Fibroblast of villous mesenchyme (primary cell): Measurements from ENCODE around the gene ACO1. TPM values are rescaled to one million over a fixed set of nuclear protein-coding genes. Genes with fewer than 3 reads are reported as not detected.

Experiments
- DNase-seq: peaks from one replicate; pipeline ENCODE4 v3.0.0-alpha.2; 2010; ENCODE audit warnings: low read depth
- H3K4me3 ChIP-seq: 2 replicates; pipeline ENCODE4 v1.5.1; 2011; ENCODE audit warnings: low read depth, mild to moderate bottlenecking, low read length
- CTCF ChIP-seq: IDR thresholded peaks from 2 replicates; pipeline ENCODE4 v1.5.1; 2012; ENCODE audit warnings: low read depth, mild to moderate bottlenecking, low read length; ENCODE audit not compliant: insufficient read depth
- total RNA-seq: library from RNA; depleted of rRNA; stranded (reverse); fragments of >200 nt; gene quantifications from 2 replicates; pipeline ENCODE4 v1.2.3, GENCODE V29; 2012

The ACO1 gene
- total RNA-seq, 1 donor: 155 TPM

GRCh38 chr9:32468740-32469139, 84.3 kb downstream of the ACO1 start:
- DNase-seq: peak; percentile 8
- no peak overlapping the region for H3K4me3 ChIP-seq
- no peak for TF ChIP-seq CTCF

- no peak overlapping the region for H3K4me3 ChIP-seq
- no peak for DNase-seq
- TF ChIP-seq CTCF: no peak
These were observed 87.9 kb downstream of the ACO1 start for GRCh38 chr9:32472344-32472743.

- no peak for TF ChIP-seq CTCF
- DNase-seq: no peak
- no peak overlapping the region for H3K4me3 ChIP-seq
These were observed 98.9 kb downstream of the ACO1 start for GRCh38 chr9:32483343-32483742.

- TF ChIP-seq CTCF: no peak
- H3K4me3 ChIP-seq: no peak overlapping the region
- no peak for DNase-seq
These were observed 102.6 kb downstream of the ACO1 start for GRCh38 chr9:32486839-32487562.

- peak; percentile 16 for DNase-seq
- no peak for TF ChIP-seq CTCF
- H3K4me3 ChIP-seq: no peak overlapping the region
These were observed 103.5 kb downstream of the ACO1 start for GRCh38 chr9:32487981-32488380.

- H3K4me3 ChIP-seq: no peak overlapping the region
- no peak for TF ChIP-seq CTCF
- DNase-seq: no peak
These were observed 106.2 kb downstream of the ACO1 start for GRCh38 chr9:32490601-32491000.

GRCh38 chr9:32497921-32498320, 113.5 kb downstream of the ACO1 start:
- TF ChIP-seq CTCF: no peak

More at GRCh38 chr9:32497921-32498320, 113.5 kb downstream of the ACO1 start:
- no peak overlapping the region for H3K4me3 ChIP-seq
- DNase-seq: no peak
